ENCODE results near the gene SRRT.

DNA sequence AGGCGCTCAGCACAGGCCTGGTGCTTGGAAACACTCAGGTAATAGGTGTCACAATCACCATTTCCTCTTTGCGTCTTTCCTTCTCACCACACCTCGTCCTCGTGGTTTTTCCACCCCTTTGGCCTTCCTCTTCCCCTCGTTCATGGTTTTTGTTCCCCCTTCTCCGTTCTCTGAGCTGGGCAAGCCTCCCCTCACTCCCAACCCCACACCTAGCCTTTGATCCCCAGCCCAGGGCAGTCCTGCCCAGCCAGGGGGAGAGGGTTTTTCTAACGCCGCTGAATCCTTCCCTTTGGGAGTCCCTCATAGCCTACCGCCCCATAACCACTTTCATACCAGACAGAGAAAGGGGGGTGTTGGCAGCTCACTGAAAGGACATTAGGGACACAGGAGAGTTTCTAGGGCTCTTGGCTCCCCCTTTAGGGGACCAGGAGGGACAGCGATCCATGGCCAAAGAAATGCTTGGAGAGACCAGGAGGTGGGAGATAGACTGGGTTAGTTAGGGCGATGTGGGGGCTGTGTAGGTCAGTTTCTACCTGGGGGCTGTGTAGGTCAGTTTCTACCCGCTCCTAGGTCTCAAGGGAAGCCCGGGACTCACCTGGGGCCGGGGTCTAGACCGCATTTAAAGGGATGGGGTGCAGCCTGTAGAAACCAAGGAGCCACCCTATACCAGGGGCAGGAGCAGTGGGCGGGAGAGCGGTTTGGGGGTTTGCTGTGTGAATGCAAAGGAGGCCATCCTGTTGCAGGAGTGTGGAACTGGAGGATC lies 49.0 kb upstream of the SRRT start:
- TF ChIP-seq CTCF (IDR thresholded peaks at IDR 0.05; ENCODE audit: low read depth, low read length) = peak; percentile 36; the same call in 1 of the 2 replicates
- TF ChIP-seq EZH2phosphoT487 (IDR thresholded peaks at IDR 0.05; ENCODE audit: low read depth) = no peak

Measured in OCI-LY3 (cell line).